ENCODE data around the gene ALKBH7.
"Not testable (repeated sequence)": the region's sequence is repeated elsewhere in the genome, so short reads cannot be mapped to it uniquely, and the experiment has no call there.

ALKBH7 gene

DNA sequence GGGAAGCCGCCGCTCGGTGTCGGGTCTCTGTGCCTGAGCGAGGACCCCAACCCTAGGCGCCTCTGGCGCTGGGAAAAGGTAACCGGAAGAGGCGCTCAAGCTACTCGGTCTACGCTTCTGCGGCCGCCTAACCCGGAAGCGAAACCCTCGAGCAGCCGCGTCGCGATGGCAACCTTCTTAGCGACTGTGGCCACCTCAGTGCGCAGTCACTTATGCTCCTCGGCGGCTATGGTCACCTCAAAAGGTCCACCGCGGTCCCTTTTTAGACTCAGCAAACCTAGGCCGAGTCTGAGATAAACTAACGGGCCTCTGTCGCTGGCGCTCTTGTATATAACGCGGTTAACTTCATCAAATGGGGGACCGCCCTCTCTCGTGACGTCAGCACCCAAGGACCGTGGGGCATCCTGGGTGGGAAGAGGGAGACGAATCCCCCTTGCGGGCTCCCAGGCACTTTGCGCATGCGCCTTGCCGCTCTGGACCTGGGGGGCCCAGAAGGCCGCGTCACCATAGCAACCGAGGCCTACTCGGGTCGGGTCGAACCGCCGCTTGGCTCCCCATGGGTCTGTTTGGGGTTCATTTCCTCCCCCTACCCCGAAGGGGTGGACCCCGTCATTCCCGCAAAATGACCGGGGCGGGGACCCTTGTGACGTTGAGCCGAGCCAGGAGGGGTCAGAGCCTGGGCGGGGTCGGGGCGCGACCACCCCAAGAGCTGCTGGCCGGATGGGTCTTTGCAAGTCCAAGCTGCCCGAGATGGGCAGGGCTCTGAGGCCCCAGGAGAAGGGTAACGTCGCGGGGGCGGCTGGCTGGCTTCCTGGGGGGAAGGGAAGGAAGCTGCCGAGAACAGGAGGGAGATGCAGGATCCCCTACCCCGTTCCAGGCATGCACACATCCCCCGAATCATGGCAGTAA, 20.7 kb downstream of the ALKBH7 start, which contains the start of gene GTF2F1:
TSS of gene GTF2F1 (minus strand) at position 91 of the 909 bp plus-strand sequence. CDS start 169 bp downstream, outside the sequence.
- DNase-seq, result peak; percentile 90 to 98 (median 96)
- intact Hi-C loops (cut with DNase I), result loop anchor here (2.0 kb wide), 1 partner anchor 31 kb away; the partner anchor contains the start of gene KHSRP

DNA sequence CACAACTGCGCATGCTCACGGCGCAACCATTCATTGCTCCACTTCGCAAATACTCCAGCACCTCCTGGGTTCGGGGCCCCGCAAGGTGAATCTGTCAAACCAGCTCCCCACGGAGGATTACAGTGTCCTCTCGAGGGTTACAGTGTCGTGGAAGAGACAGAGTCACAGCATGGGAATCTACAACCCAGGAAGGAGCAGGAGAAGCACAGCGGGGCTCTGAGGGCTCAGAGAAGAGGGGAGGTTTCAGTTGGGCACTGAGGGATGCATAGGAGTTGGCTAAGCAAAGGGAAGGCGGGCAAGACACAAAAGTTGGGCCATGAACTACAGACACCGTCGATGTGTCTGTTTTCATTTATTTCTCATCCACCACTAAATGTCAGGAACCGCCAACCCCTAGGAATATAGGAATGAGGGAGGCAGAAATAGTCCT, 21.4 kb downstream of the ALKBH7 start:
- intact Hi-C loops (cut with DNase I), result loop anchor here (2.0 kb wide), 1 partner anchor 31 kb away; the partner anchor contains the start of gene KHSRP
- peak in 5 of 42 donors; percentile 68 to 89 (median 78) for DNase-seq

DNA sequence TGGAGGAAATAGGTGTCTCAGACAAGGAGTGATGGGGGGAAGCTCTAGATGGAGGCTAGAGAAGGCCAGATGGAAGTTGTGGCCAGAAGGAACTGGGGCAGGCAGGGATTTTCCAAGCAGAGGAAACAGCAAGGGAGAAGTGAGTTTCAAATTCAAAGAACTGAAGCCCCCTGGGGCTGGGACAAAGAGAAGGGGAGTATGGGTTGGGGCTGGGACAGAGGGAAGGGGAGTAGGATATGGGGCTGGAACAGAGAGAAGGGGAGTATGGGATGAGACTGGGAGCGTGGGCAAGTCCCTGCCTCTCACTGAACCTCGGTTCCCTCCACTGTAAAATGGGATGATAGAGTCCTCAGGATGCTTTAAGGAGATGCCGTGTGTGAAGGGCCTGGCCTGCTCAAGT, 22.2 kb downstream of the ALKBH7 start:
- intact Hi-C loops (cut with DNase I), result no loop called here
- DNase-seq, result no peak

DNA sequence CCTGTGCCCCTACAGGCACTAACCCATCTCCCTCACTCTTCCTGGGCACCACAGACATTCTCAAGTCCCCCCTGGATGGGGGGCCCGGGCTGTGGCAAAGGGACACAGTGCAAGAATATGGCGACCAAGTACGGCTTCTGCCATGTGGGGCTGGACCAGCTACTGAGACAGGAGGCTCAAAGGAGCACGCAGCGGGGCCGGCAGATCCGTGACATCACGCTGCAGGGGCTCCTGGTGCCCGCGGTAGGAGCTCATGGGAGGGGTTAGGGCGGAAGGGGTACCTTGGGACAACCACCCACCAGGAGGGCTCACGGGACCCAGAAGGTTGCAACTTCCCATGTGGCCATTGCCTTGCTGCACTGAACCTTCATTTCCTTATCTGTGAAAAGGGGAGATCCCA, 23.7 kb downstream of the ALKBH7 start:
- DNase-seq, result no peak
- intact Hi-C loops (cut with DNase I), result no loop called here

DNA sequence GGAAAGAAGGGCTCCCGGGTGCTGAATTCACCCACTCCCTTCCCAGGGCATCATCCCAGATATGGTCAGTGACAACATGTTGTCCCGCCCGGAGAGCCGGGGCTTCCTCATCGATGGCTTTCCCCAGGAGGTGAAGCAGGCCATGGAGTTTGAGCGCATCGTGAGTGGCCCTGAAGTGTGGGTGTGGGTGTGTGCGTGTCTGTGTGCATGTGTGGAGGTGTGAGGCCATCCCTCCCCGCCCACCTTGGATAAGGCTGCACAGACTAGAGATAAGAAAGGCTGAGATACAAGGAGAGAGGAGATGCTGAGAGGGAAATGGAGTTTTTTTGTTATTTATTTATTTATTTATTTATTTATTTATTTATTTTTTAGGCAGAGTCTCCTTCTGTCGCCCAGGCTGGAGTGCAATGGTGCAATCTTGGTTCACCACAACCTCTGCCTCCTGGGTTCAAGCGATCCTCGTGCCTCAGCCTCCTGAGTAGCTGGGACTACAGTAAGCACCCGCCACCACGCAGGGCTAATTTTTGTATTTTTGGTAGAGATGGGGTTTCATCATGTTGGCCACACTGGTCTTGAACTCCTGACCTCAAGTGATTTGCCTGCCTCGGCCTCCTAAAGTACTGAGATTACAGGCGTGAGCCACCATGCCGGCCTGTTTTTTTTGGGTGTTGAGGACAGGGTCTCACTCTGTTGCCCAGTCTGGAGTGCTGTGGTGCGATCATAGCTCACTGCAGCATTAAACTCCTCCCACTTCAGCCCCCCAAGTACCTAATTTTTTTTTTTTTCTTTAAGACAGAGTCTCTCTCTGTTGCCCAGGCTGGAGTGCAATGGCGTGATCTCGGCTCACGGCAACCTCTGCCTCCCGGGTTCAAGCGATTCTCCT, 27.7 kb downstream of the ALKBH7 start:
- DNase-seq; intact Hi-C loops (cut with DNase I): not testable (repeated sequence)

- DNase-seq, result no peak
- intact Hi-C loops (cut with DNase I), result no loop called here
Measured at GRCh38 chr19:6402058-6402457, 29.5 kb downstream of the ALKBH7 start.

DNA sequence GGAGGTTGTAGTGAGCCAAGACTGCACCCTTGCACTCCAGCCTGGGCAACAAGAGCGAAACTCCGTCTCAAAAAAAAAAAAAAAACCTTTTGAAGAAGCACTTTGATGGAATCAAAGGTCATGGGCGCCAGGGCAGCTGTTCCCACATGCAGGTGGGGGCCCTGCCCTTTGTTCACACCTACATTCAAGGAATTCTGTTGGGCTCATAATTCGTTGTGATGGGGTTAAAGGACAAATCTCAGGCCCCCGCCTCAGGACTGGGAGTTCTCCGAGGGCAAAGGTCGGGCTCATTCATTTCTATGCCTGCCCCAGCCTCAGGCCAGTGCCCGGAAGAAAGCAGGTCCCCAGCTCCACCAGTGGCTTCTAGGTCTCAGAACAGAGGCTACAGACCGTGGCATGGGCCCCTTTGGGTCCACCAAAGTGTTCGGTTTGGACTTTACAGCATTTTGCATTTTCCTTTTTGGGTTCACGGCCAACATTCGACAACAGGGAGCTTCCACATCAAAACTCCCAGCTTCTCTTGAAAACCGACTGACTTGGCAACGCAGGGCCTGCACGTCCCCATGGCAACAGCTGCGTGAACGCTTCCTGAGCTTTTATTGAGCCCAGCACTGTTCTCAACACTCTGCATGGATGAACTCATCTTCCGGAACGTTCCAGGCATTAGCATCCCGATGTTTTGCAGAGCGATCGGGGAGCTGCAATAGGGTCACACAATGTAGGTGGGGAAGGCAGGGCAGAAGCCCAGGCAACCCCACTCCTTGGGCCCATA, 30.4 kb downstream of the ALKBH7 start:
- DNase-seq, result peak; percentile 64 to 96 (median 84)
- intact Hi-C loops (cut with DNase I), result no loop called here

DNA sequence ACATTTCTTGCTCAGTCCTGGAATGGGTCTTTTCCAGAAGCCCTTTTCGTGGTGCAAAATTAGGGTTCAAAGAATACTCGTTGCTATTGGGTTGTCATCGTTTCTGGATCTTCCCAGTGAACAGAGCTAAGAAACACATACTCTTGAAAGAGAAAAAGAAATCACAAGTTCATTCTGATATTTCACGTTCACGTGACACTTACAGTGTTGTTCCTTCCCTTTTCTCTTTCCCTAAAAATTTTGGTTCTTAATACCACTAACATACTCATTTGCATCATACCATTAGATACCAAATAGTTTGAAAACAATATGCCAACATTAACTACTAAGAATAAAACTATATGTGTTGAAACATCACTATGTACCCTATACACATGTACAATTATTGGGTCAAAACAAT, 33.8 kb downstream of the ALKBH7 start:
- intact Hi-C loops (cut with DNase I), result no loop called here
- DNase-seq, result no peak

GRCh38 chr19:6409346-6409745, 36.8 kb downstream of the ALKBH7 start:
- no peak for DNase-seq
- intact Hi-C loops (cut with DNase I), result no loop called here

DNA sequence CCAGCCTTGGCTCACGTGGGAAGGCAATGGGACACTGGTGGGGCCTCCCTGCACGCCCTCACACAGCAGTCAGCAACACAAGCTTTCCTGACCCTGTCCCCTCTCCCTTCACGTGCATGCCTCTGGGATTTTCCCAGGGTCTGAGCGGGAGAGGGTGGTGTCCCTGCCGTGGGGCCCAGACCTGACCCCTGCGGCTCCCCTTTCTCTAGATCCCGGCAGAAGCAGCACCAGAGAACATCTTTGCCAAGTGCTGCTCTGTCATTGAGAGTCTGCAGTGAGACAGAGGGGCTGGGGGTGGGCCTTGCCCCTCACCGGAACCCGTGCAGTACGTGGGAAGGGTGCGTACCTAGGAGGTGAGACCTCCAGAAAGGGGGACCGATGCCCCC, 39.5 kb downstream of the ALKBH7 start:
- intact Hi-C loops (cut with DNase I), result no loop called here
- no peak for DNase-seq

GRCh38 chr19:6412447-6413091, 40.0 kb downstream of the ALKBH7 start:
- DNase-seq, result peak in 15 of 42 donors; percentile 20 to 62 (median 42)
- intact Hi-C loops (cut with DNase I), result no loop called here

GRCh38 chr19:6413291-6413690, 40.7 kb downstream of the ALKBH7 start:
- intact Hi-C loops (cut with DNase I), result no loop called here
- no peak for DNase-seq

- DNase-seq, result peak in 25 of 42 donors; percentile 17 to 74 (median 44)
- intact Hi-C loops (cut with DNase I), result no loop called here
Measured at GRCh38 chr19:6413721-6414643, 41.4 kb downstream of the ALKBH7 start.

DNA sequence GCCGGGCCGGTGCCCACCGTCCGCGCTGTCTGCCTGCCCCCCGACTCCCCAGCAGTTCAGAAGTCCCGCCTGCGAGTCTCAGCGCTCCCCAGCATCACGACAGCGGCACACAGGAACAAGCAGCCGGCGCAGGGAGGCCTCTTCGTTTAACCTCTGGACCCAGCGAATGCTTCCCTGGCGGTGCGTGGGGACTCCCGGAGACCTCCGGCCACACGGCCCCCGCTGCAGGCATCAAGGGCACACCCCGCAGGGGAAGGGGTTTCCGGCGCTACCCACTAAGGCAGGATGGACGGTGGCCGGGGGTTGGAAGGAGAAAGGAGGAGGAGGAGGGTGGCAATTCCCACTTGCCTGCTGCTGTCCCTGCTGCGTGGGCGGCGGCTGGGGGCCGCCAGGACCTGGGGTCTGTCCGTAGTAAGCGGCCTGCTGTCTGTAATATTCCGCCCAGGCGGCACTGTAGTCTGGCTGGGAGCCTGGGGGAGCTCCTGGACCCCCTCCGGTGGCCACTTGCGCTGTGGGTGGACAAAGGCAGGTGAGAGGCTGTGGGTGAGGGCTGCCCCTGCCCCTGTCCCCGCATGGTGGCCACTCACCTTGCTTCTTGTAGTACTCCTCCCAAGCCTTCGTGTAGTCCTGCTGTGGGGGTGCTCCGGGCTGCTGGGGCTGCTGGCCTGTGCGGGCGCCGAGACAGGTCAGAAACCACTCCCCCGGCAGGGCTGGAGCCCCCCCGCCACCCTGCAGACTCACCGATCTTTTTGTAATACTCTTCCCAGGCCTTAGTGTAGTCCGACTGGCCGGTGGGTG, 42.4 kb downstream of the ALKBH7 start:
- intact Hi-C loops (cut with DNase I), result no loop called here
- no peak for DNase-seq

DNA sequence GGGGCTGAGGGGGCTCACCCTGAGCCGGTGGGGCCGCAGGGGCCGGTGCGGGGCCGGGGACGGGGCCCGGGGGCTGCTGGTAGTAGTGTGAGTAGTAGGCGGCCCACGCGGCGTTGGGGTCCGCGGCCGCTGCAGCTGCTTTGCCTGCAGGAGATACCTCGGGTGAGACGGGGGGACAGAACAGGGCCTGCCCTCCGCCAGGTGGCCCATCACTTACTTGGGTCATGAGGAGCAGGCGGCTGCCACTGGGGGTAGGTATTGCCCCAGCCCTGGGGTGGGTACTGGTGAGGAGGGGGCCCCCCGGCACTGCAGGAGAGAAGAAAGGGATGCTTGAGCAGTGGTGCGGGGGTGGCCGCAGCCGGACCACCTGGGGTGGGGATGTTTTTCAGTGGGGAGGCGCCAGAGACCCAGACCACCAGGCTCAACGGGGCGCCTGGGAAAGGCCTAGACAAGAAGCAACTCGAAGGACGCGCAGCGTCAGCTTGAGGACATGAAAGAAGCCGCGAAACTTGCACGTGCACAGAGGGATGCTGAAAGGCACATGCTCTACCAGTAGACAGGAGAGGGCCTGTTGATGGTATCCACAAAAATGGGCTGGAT, 43.1 kb downstream of the ALKBH7 start:
- intact Hi-C loops (cut with DNase I), result no loop called here

More for the DNA sequence above, 43.1 kb downstream of the ALKBH7 start:
- DNase-seq, result no peak
